Measurements from ENCODE around the gene TMEM106B. TPM values are rescaled to one million over a fixed set of nuclear protein-coding genes. Genes with fewer than 3 reads are reported as not detected.

TMEM106B gene
- total and polyA plus RNA-seq, 2 experiments from 2014 or later: 20.1 to 42.8 TPM

- TF ChIP-seq ZNF462 (CRISPR knock-in tag; IDR thresholded peaks at IDR 0.05) (no peak), ETS1 (IDR thresholded peaks at IDR 0.05) (no peak), ZNF331 (CRISPR knock-in tag; IDR thresholded peaks at IDR 0.05; ENCODE audit: low read depth) (no peak), NANOG (IDR thresholded peaks at IDR 0.05; ENCODE audit: borderline replicate concordance) (no peak), REST (IDR thresholded peaks at IDR 0.05; ENCODE audit: unreplicated experiment) (no peak), JUNB (IDR thresholded peaks at IDR 0.05; ENCODE audit: unreplicated experiment) (no peak)
These were observed 45.0 kb downstream of the TMEM106B start (continued) for GRCh38 chr7:12256090-12256489.

Measured in GM23338 (cell line).